ENCODE results near the gene SLC7A6.

- TF ChIP-seq CREB1 (IDR thresholded peaks at IDR 0.05) (no peak), SP2 (IDR thresholded peaks at IDR 0.05; ENCODE audit: low read length) (no peak)
These were observed 22.1 kb downstream of the SLC7A6 start for GRCh38 chr16:68286153-68287074.
